Smooth muscle cell (in vitro differentiated cells): Measurements from ENCODE around the gene TMEFF2. TPM values are rescaled to one million over a fixed set of nuclear protein-coding genes. Genes with fewer than 3 reads are reported as not detected.

Experiments
- DNase-seq: peaks from one replicate; lab custom pipeline; 2025; ENCODE audit not compliant: unreplicated experiment; lab: John Stamatoyannopoulos, UW
- H2AFZ ChIP-seq: fragments of 200-600 bp; sonication (generic); 2 replicates; pipeline ENCODE4 v1.6.0; 2016; ENCODE audit warnings: antibody characterized with exemption, low read depth, mild to moderate bottlenecking
- H3F3A ChIP-seq: fragments of 200-600 bp; sonication (generic); 2 replicates; pipeline ENCODE4 v1.6.0; 2017; ENCODE audit warnings: antibody characterized with exemption, low read depth
- H3K27ac ChIP-seq: fragments of 200-600 bp; sonication (generic); 2 replicates; pipeline ENCODE4 v1.5.1; 2016; ENCODE audit warnings: low read depth, mild to moderate bottlenecking
- H3K27me3 ChIP-seq: fragments of 200-600 bp; sonication (generic); 2 replicates; pipeline ENCODE4 v1.6.1; 2016; ENCODE audit warnings: low read depth, mild to moderate bottlenecking
- H3K36me3 ChIP-seq: fragments of 200-600 bp; sonication (generic); 2 replicates; pipeline ENCODE4 v1.5.1; 2016; ENCODE audit warnings: low read depth
- H3K4me1 ChIP-seq: fragments of 200-600 bp; sonication (generic); 2 replicates; pipeline ENCODE4 v1.5.1; 2016; ENCODE audit warnings: low read depth
- H3K4me2 ChIP-seq: fragments of 200-600 bp; sonication (generic); 2 replicates; pipeline ENCODE4 v1.6.0; 2016; ENCODE audit warnings: mild to moderate bottlenecking
- H3K4me3 ChIP-seq: fragments of 200-600 bp; sonication (generic); 2 replicates; pipeline ENCODE4 v1.5.1; 2016; ENCODE audit warnings: mild to moderate bottlenecking
- H3K79me2 ChIP-seq: fragments of 200-600 bp; sonication (generic); 2 replicates; pipeline ENCODE4 v1.6.0; 2016; ENCODE audit warnings: low read depth, mild to moderate bottlenecking
- H3K9ac ChIP-seq: fragments of 200-600 bp; sonication (generic); 2 replicates; pipeline ENCODE4 v1.6.0; 2016; ENCODE audit warnings: low read depth
- H3K9me3 ChIP-seq: fragments of 200-600 bp; sonication (generic); replicated peaks from 2 replicates; pipeline ENCODE4 v1.5.1; 2016; ENCODE audit warnings: low read depth
- H4K20me1 ChIP-seq: fragments of 200-600 bp; sonication (generic); 2 replicates; pipeline ENCODE4 v1.6.0; 2016; ENCODE audit warnings: low read depth
- CTCF ChIP-seq: fragments of 200-600 bp; sonication (generic); IDR thresholded peaks from 2 replicates; pipeline ENCODE4 v1.5.1; 2017; ENCODE audit warnings: borderline replicate concordance, mild to moderate bottlenecking, antibody characterized with exemption; ENCODE audit not compliant: insufficient read depth, poor library complexity, severe bottlenecking
- WGBS: methylation state at CpG from one replicate; pipeline ENCODE4 v1.1.7; 2016; ENCODE audit warnings: low lambda C conversion rate; 5-methylcytosine and 5-hydroxymethylcytosine counted together
- polyA plus RNA-seq: library from polyadenylated mRNA; unstranded; fragments of >200 nt; fragmentation: Nextera tagmentation; extraction: Ambion mirVana; gene quantifications from 2 replicates; pipeline ENCODE4 v1.2.1, GENCODE V29; 2016
- total RNA-seq: library from RNA; depleted of rRNA; stranded (reverse); fragments of >200 nt; gene quantifications from 2 replicates; pipeline ENCODE4 v1.2.3, GENCODE V29; 2014

TMEFF2 gene
- total and polyA plus RNA-seq, 2 experiments from 2014 or later = not detected

GRCh38 chr2:192190474-192190873, 4.3 kb downstream of the TMEFF2 start:
- H3K4me2 ChIP-seq = no peak overlapping the region
- DNase-seq = no peak
- H3K4me3 ChIP-seq = no peak overlapping the region
- peaks cover 47% of the 10 kb centered on the region for H3K27me3 ChIP-seq
- H2AFZ ChIP-seq = no peak overlapping the region
- no peaks in the 10 kb centered on the region for H3K9me3 ChIP-seq
- H3F3A ChIP-seq = no peaks in the 10 kb centered on the region
- no peaks in the 10 kb centered on the region for H3K79me2 ChIP-seq
- no peak overlapping the region for H3K27ac ChIP-seq
- no peaks in the 10 kb centered on the region for H3K36me3 ChIP-seq
- 77% methylated on average over 1 of the region's 1 CpG for WGBS
- H4K20me1 ChIP-seq = no peaks in the 10 kb centered on the region
- H3K9ac ChIP-seq = no peak overlapping the region
- TF ChIP-seq CTCF = peak; percentile 53
- no peaks in the 10 kb centered on the region for H3K4me1 ChIP-seq

GRCh38 chr2:192186806-192187205, 7.9 kb downstream of the TMEFF2 start:
- H2AFZ ChIP-seq = no peak overlapping the region
- peaks cover 29% of the 10 kb centered on the region for H3K27me3 ChIP-seq
- no peak overlapping the region for H3K9ac ChIP-seq
- DNase-seq = no peak
- H3K4me2 ChIP-seq = no peak overlapping the region
- H3K4me3 ChIP-seq = no peak overlapping the region
- no peak for TF ChIP-seq CTCF
- no peaks in the 10 kb centered on the region for H3F3A ChIP-seq
- WGBS = 88% methylated on average over 5 of the region's 5 CpGs
- no peaks in the 10 kb centered on the region for H3K36me3 ChIP-seq
- H3K79me2 ChIP-seq = no peaks in the 10 kb centered on the region
- no peak overlapping the region for H3K27ac ChIP-seq
- H3K9me3 ChIP-seq = no peaks in the 10 kb centered on the region
- no peaks in the 10 kb centered on the region for H4K20me1 ChIP-seq
- H3K4me1 ChIP-seq = no peaks in the 10 kb centered on the region

DNA sequence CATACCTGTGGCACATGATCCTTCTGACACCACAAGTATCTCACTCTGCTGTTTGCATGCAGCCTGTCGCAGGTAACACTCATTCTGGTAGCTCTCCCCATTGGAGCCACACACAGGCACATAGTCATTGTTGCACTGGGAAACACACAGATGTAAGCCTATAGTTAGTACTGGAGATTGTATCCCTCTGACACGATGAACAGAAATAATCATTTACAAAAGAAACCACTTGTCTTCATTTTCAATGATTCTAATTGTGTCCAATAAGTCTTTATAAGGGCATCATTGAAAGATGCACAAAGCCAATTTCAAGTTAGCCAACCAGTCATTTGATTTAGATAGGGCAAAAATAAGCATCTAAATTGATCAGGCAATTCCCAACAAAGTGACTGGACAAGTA, 10.4 kb downstream of the TMEFF2 start:
- H3K4me2 ChIP-seq = no peak overlapping the region
- no peaks in the 10 kb centered on the region for H4K20me1 ChIP-seq
- H2AFZ ChIP-seq = no peak overlapping the region
- H3K4me3 ChIP-seq = no peak overlapping the region
- no peaks in the 10 kb centered on the region for H3K9me3 ChIP-seq
- H3K9ac ChIP-seq = no peak overlapping the region
- peaks cover 18% of the 10 kb centered on the region for H3K27me3 ChIP-seq
- no peak for TF ChIP-seq CTCF
- no peaks in the 10 kb centered on the region for H3K79me2 ChIP-seq
- H3K4me1 ChIP-seq = no peaks in the 10 kb centered on the region
- WGBS = 83% methylated on average over 2 of the region's 2 CpGs
- no peak for DNase-seq
- H3K27ac ChIP-seq = no peak overlapping the region
- H3F3A ChIP-seq = no peaks in the 10 kb centered on the region
- no peaks in the 10 kb centered on the region for H3K36me3 ChIP-seq

GRCh38 chr2:192183296-192183695, 11.4 kb downstream of the TMEFF2 start:
- Histone ChIP-seq H3K27ac (no peak overlapping the region), H3K4me2 (no peak overlapping the region), H3K9ac (no peak overlapping the region), H3K36me3 (no peaks in the 10 kb centered on the region), H2AFZ (no peak overlapping the region), H3K4me1 (no peaks in the 10 kb centered on the region), H3F3A (no peaks in the 10 kb centered on the region), H3K4me3 (no peak overlapping the region), H3K9me3 (no peaks in the 10 kb centered on the region), H3K79me2 (no peaks in the 10 kb centered on the region), H4K20me1 (no peaks in the 10 kb centered on the region), H3K27me3 (peaks cover 18% of the 10 kb centered on the region)
- TF ChIP-seq CTCF = no peak
- 100% methylated on average over 1 of the region's 1 CpG for WGBS
- DNase-seq = no peak
